Liver (tissue), 3 donors: ENCODE measurements around the gene MICU1.

ENCODE experiments used
- FOXA1 ChIP-seq: IDR thresholded peaks from 2 replicates; pipeline ENCODE4 v1.6.1; 2016; ENCODE audit warnings: antibody characterized with exemption
- FOXA2 ChIP-seq: IDR thresholded peaks from 2 replicates; pipeline ENCODE4 v1.6.1; 2016; ENCODE audit warnings: antibody characterized with exemption
- GABPA ChIP-seq, 2 donors: IDR thresholded peaks in 1 of 2; conservative IDR thresholded peaks in 1 of 2; 2 replicates each; pipeline ENCODE4 v1.6.1; 2016; ENCODE audit warnings: antibody characterized with exemption in 2 of 2, mild to moderate bottlenecking in 1 of 2, moderate library complexity in 1 of 2
- HNF4G ChIP-seq: IDR thresholded peaks from 2 replicates; pipeline ENCODE4 v1.6.1; 2016; ENCODE audit warnings: antibody characterized with exemption
- JUND ChIP-seq, 2 donors: IDR thresholded peaks; 2 replicates each; pipeline ENCODE4 v1.6.1; 2016; ENCODE audit warnings: antibody characterized with exemption in 2 of 2
- RAD21 ChIP-seq, 2 donors: IDR thresholded peaks; 2 replicates each; pipeline ENCODE4 v1.6.1; 2016; ENCODE audit warnings: antibody characterized with exemption in 2 of 2, mild to moderate bottlenecking in 2 of 2
- SP1 ChIP-seq: IDR thresholded peaks from 2 replicates; pipeline ENCODE4 v1.6.1; 2018; ENCODE audit warnings: antibody characterized with exemption, mild to moderate bottlenecking
- TAF1 ChIP-seq: conservative IDR thresholded peaks from 2 replicates; pipeline ENCODE4 v1.6.1; 2016; ENCODE audit warnings: antibody characterized with exemption, mild to moderate bottlenecking
- YY1 ChIP-seq: IDR thresholded peaks from 2 replicates; pipeline ENCODE4 v1.6.1; 2016; ENCODE audit warnings: antibody characterized with exemption, mild to moderate bottlenecking
- TF ChIP-seq, protein P1 (sequence below): fragments of 150-350 bp; IDR thresholded peaks from 2 replicates; pipeline ENCODE4 v1.5.1; 2017; ENCODE audit warnings: improper control_type of control experiment, low read depth, low read length; ENCODE audit not compliant: missing input control
- TF ChIP-seq, protein P2 (sequence below): IDR thresholded peaks from 2 replicates; pipeline ENCODE4 v1.6.1; 2016; ENCODE audit warnings: antibody characterized with exemption
- TF ChIP-seq, protein P3 (sequence below): IDR thresholded peaks from 2 replicates; pipeline ENCODE4 v1.6.1; 2016; ENCODE audit warnings: antibody characterized with exemption
- TF ChIP-seq, protein P4 (sequence below): IDR thresholded peaks from 2 replicates; pipeline ENCODE4 v1.6.1; 2016; ENCODE audit warnings: antibody characterized with exemption, mild to moderate bottlenecking
- donor health status: healthy.
- donor health status: healthy.

DNA sequence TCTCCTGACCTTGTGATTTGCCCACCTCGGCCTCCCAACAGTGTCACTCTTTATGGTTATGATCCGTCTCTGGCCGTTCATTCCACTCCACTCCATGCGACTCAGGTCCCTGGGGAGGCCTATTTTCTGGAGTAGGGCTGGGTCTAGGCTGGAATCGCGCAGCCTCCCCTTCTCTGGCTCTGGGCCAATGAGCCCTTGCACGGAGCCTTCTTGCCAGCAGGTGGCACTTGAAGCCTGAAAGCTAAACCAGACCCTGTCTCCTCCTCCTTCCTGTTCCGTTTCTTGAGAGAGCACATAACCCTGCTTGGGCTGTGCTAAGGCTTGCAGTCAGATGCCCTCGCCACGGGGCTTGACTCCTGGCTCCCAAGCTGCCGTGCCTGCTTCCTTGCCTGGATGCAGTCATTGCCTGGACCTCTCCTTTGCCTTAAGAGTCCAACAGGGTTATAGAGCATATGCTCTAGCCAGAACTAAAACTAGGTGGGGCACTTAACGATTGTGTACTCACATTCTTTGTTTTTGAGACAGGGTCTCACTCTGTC lies 261.6 kb downstream of the MICU1 start:
- TF ChIP-seq, protein P1, sequence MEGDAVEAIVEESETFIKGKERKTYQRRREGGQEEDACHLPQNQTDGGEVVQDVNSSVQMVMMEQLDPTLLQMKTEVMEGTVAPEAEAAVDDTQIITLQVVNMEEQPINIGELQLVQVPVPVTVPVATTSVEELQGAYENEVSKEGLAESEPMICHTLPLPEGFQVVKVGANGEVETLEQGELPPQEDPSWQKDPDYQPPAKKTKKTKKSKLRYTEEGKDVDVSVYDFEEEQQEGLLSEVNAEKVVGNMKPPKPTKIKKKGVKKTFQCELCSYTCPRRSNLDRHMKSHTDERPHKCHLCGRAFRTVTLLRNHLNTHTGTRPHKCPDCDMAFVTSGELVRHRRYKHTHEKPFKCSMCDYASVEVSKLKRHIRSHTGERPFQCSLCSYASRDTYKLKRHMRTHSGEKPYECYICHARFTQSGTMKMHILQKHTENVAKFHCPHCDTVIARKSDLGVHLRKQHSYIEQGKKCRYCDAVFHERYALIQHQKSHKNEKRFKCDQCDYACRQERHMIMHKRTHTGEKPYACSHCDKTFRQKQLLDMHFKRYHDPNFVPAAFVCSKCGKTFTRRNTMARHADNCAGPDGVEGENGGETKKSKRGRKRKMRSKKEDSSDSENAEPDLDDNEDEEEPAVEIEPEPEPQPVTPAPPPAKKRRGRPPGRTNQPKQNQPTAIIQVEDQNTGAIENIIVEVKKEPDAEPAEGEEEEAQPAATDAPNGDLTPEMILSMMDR = peak; percentile 94
- TF ChIP-seq, protein P2, sequence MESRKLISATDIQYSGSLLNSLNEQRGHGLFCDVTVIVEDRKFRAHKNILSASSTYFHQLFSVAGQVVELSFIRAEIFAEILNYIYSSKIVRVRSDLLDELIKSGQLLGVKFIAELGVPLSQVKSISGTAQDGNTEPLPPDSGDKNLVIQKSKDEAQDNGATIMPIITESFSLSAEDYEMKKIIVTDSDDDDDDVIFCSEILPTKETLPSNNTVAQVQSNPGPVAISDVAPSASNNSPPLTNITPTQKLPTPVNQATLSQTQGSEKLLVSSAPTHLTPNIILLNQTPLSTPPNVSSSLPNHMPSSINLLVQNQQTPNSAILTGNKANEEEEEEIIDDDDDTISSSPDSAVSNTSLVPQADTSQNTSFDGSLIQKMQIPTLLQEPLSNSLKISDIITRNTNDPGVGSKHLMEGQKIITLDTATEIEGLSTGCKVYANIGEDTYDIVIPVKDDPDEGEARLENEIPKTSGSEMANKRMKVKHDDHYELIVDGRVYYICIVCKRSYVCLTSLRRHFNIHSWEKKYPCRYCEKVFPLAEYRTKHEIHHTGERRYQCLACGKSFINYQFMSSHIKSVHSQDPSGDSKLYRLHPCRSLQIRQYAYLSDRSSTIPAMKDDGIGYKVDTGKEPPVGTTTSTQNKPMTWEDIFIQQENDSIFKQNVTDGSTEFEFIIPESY = no peak
- TF ChIP-seq, protein P3, sequence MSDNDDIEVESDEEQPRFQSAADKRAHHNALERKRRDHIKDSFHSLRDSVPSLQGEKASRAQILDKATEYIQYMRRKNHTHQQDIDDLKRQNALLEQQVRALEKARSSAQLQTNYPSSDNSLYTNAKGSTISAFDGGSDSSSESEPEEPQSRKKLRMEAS = no peak
- TF ChIP-seq, protein P4, sequence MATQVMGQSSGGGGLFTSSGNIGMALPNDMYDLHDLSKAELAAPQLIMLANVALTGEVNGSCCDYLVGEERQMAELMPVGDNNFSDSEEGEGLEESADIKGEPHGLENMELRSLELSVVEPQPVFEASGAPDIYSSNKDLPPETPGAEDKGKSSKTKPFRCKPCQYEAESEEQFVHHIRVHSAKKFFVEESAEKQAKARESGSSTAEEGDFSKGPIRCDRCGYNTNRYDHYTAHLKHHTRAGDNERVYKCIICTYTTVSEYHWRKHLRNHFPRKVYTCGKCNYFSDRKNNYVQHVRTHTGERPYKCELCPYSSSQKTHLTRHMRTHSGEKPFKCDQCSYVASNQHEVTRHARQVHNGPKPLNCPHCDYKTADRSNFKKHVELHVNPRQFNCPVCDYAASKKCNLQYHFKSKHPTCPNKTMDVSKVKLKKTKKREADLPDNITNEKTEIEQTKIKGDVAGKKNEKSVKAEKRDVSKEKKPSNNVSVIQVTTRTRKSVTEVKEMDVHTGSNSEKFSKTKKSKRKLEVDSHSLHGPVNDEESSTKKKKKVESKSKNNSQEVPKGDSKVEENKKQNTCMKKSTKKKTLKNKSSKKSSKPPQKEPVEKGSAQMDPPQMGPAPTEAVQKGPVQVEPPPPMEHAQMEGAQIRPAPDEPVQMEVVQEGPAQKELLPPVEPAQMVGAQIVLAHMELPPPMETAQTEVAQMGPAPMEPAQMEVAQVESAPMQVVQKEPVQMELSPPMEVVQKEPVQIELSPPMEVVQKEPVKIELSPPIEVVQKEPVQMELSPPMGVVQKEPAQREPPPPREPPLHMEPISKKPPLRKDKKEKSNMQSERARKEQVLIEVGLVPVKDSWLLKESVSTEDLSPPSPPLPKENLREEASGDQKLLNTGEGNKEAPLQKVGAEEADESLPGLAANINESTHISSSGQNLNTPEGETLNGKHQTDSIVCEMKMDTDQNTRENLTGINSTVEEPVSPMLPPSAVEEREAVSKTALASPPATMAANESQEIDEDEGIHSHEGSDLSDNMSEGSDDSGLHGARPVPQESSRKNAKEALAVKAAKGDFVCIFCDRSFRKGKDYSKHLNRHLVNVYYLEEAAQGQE = no peak
- no peak for TF ChIP-seq FOXA1
- no peak for TF ChIP-seq TAF1
- no peak for TF ChIP-seq SP1
- TF ChIP-seq YY1 = no peak
- peak; percentile 97 to 98 for TF ChIP-seq RAD21 (IDR thresholded peaks at IDR 0.05)
- no peak for TF ChIP-seq JUND (IDR thresholded peaks at IDR 0.05)
- TF ChIP-seq HNF4G = no peak
- TF ChIP-seq GABPA (IDR thresholded peaks at IDR 0.05 in 1 of 2, conservative IDR thresholded peaks at IDR 0.05 in 1 of 2) = no peak
- TF ChIP-seq FOXA2 = no peak
